Sigmoid colon (tissue), 4 donors: ENCODE measurements around the gene OBSL1.

Source experiments
- POLR2A ChIP-seq, 2 donors: fragments of 450-650 bp; IDR thresholded peaks; one replicate each; pipeline ENCODE4 v1.6.1; 2016; ENCODE audit warnings: antibody characterized with exemption in 2 of 2, mild to moderate bottlenecking in 2 of 2, moderate library complexity in 2 of 2
- POLR2AphosphoS5 ChIP-seq, 4 donors: sonication (generic); formaldehyde crosslinking; IDR thresholded peaks; one replicate each; pipeline ENCODE4 v1.6.1; 2017; ENCODE audit warnings: antibody characterized with exemption in 4 of 4
- TF ChIP-seq, protein P1 (sequence below), 4 experiments: fragments of 450-650 bp in 3 of 4; fragments of 200-600 bp in 1 of 4; IDR thresholded peaks; one replicate each; pipeline ENCODE4 v1.5.1; 2016 to 2019; ENCODE audit warnings: antibody characterized with exemption in 4 of 4, mild to moderate bottlenecking in 3 of 4, moderate library complexity in 2 of 4

DNA sequence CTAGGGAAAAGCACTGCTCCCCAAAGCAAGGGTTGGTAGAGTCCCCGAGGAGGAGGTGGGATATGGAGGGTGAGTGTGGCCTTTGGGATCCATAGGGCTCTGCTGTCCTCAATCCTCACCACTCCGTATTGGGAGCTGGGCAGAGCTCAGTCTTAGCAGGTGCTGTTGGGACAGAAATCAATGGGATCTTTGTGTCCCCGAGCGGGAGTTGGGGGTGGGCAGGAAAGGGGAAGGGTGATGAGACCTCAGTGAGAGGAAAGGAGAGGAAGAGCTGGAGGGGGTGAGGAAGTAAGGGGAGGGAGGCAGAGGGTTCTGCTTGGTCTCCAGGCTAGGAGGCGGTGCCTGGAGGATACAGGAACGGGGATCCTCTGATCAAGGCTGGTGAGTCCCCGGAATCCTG is 54.5 kb downstream of the OBSL1 start:
- TF ChIP-seq POLR2A (IDR thresholded peaks at IDR 0.05) (no peak), POLR2AphosphoS5 (IDR thresholded peaks at IDR 0.05) (no peak)
- TF ChIP-seq, protein P1, sequence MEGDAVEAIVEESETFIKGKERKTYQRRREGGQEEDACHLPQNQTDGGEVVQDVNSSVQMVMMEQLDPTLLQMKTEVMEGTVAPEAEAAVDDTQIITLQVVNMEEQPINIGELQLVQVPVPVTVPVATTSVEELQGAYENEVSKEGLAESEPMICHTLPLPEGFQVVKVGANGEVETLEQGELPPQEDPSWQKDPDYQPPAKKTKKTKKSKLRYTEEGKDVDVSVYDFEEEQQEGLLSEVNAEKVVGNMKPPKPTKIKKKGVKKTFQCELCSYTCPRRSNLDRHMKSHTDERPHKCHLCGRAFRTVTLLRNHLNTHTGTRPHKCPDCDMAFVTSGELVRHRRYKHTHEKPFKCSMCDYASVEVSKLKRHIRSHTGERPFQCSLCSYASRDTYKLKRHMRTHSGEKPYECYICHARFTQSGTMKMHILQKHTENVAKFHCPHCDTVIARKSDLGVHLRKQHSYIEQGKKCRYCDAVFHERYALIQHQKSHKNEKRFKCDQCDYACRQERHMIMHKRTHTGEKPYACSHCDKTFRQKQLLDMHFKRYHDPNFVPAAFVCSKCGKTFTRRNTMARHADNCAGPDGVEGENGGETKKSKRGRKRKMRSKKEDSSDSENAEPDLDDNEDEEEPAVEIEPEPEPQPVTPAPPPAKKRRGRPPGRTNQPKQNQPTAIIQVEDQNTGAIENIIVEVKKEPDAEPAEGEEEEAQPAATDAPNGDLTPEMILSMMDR (IDR thresholded peaks at IDR 0.05), result no peak
